Measurements from ENCODE around the gene NOC2L.
"Not testable (repeated sequence)": the region's sequence is repeated elsewhere in the genome, so short reads cannot be mapped to it uniquely, and the experiment has no call there.

NOC2L gene

DNA sequence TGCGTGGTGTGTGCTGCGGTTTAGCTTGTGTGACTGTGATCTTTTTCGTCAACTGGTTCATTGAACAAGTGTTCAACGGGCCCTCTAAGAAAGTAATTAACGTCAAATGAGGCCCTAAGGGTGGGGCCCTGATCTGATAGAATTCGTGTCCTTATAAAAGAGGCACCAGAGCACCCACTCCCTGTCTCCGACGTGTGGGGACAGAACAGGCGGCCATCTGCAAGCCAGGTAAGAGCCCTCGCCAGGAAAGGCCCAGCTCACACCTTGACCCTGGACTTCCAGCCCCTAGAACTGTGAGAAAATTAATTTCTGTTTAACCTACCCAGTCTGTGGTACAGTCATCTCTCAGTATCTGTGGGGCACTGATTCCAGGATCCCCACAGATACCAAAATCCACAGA, 55.8 kb downstream of the NOC2L start:
- no peak for DNase-seq (ENCODE audit: low spot score)

DNA sequence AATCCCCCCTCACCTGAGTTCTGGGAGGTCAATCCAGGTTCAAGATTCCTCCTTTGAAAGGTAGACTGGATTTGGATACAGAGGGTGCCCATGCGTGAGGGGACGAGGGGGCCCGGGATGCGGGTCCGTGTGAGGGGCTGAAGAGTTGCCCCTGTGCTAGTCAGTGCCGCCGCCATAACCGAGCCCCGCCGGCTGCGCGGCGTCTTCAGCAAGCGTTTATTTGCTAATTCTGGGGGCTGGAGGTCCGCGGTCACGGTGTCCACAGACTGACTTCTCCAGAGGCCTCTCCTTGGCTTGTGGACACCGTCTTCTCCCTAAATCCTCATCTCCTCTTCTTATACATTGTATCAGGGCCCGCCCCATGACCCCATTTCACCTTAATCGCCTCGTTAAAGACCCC, 56.3 kb downstream of the NOC2L start:
- no peak for DNase-seq (ENCODE audit: low spot score)

DNA sequence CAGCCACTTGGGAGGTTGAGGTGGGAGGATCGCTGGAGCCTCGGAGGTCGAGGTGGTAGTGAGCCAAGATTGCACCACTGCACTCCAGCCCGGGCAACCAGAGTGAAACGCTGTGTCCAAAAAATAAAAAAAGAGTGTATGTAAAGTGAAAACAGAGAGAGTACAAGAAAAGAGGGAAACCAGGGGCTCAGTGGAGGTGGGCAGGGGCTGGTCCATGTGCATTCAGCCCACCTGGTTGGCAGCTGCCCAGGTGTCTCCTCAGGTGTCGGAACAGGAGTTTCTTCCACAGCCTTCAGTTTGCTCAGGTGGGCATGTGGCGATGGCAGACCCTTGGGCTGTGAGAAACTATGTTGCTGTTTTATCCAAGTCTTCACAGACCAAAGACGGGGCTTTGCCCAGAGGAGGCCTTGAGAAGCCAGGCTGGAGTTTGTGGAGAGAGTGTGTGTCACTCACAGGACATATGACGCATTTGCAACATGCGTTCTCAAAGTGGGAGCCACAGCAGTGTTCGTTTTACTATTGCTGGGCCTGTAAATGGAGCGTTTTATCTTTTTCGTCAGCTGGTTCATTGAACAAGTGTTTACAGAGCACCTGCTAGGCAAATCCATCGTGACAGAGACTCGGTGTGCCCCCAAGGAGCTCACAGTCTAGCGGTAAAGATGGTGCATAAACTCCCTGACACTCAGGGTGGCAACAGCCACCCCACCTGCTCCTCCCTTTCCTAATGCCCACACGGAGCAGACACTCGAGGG, 57.8 kb downstream of the NOC2L start:
- no peak for DNase-seq (ENCODE audit: low spot score)

DNA sequence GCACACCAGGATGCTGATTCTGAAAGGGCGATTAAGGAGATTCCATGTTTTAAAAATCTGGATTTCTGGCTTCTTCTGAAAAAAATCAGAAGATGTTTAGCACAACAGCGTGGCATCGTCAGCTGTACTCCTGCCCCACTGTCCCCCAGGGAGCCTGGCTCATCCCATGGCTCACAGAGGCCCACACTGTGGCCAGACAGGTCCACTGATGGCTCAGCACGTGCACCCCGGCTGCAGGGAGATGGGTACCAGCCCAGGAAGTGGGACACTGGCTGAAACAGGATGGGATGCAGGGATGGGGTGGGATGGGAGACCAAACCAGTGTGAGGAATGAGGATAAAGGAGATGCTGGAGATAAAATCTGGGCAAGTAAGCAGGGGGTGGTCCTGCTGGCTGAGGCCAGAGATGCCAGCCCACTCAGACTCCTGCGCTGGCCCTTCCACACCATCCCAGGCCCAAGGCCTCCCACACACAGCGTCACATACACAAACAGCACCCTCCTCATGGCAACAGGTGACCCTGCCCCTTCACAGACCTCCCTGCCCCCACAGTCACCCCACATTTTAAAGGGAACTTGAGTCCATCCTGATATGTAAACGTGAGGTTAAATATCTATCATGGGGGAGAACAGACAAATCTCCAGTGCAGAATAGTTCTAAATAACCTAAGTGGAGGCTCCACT, 59.3 kb downstream of the NOC2L start:
- no peak for DNase-seq (ENCODE audit: low spot score)

DNA sequence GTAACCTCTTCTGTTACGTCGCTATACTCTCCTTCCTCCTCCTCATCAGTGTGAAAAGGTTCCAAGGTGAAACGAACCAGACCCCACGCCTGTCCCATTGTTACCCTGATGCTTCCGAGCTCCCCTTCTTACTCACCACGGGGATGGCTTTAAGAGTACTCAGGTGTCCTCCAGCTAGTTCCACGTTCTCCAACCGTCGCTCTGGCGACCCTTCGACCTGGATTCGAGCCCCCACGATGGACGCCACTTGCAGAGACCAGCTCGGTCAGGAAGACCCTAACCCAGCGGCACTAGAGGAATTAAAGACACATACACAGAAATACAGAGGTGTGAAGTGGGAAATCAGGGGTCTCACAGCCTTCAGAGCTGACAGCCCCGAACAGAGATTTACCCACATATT, 61.1 kb downstream of the NOC2L start:
- not testable (repeated sequence) for DNase-seq (ENCODE audit: low spot score)

DNA sequence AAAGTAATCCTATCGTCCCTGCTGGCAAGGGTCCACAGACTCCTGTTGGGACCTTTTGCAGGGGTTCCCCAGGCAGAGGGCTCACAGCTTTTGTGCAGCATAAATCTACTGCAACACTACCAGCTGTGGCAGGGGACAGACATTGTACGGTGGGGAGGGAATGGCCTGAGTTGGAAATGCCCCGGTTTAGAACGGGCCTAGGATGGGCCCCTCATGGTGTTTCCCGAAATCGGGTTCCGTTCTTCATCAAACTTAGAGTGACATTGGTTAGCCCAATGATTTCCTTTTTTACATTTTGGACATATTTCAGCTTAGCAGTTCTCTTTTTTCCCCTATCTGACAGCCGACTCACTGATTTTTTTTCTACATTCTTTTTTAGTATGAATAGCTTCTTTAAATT, 61.8 kb downstream of the NOC2L start:
- no peak for DNase-seq (ENCODE audit: low spot score)
